HepG2 (cell line): Measurements from ENCODE around the gene LAMTOR2. TPM values are rescaled to one million over a fixed set of nuclear protein-coding genes. Genes with fewer than 3 reads are reported as not detected.

Experiments
- ATAC-seq: fragments of 200-7000 bp; cut with Tn5 transposase; 3 replicates; pipeline ENCODE4 v1.9.1; 2020; ENCODE audit warnings: mild to moderate bottlenecking, moderate library complexity
- BruUV-seq: library from RNA; stranded (reverse); fragments of 400-500 nt; replicated peaks from 2 replicates; lab custom pipeline; 2021; lab: Mats Ljungman, UMichigan
- CTCF ChIA-PET: fragments of 300-600 bp; formaldehyde crosslinking; extraction: SDS; loops from one replicate; lab custom pipeline; 2021; ENCODE audit warnings: low total read pairs, inconsistent platforms, low intra/inter-chr PET ratio; lab: Yijun Ruan, JAX
- POLR2A ChIA-PET: fragments of 350-600 bp; sonication (Branson Sonifier 250); formaldehyde crosslinking; loops from one replicate; lab custom pipeline; 2020; ENCODE audit warnings: antibody characterized with exemption, inconsistent platforms; lab: Yijun Ruan, JAX
- DNase-seq: peaks from one replicate; pipeline ENCODE4 v3.0.0-alpha.2; 2015; ENCODE audit warnings: low spot score
- FAIRE-seq: peaks from 3 replicates; lab custom pipeline; 2011; peaks lifted over from hg19 to GRCh38; lab: Jason Lieb, UNC
- H2AFZ ChIP-seq: one replicate; pipeline ENCODE4 v1.6.1; 2011; ENCODE audit warnings: low read length, inconsistent platforms
- H3K27ac ChIP-seq: fragments of 300-600 bp; 3 replicates; pipeline ENCODE4 v1.8.0; 2011; ENCODE audit warnings: mixed run types, mild to moderate bottlenecking, mixed read lengths, low read length, inconsistent platforms; ENCODE audit not compliant: insufficient read depth; ENCODE audit errors: extremely low read length
- H3K27me3 ChIP-seq, 2 experiments: fragments of 200-600 bp in 1 of 2; 2 replicates in 1 of 2; 3 replicates in 1 of 2; pipeline versions ENCODE4 v1.6.0 to v1.8.0; 2011; ENCODE audit warnings: low read length in 2 of 2, mild to moderate bottlenecking in 2 of 2, moderate library complexity in 2 of 2, inconsistent platforms in 1 of 2; ENCODE audit not compliant: insufficient read depth in 2 of 2, control insufficient read depth in 1 of 2
- H3K36me3 ChIP-seq, 2 experiments: fragments of 200-600 bp in 1 of 2; replicated peaks in 1 of 2; 2 replicates in 1 of 2; 3 replicates in 1 of 2; pipeline versions ENCODE4 v1.5.1 to v1.8.0; 2011; ENCODE audit warnings: low read length in 2 of 2, inconsistent platforms in 1 of 2; ENCODE audit not compliant: insufficient read depth in 2 of 2, control insufficient read depth in 1 of 2
- H3K4me1 ChIP-seq: 2 replicates; pipeline ENCODE4 v1.5.1; 2012; ENCODE audit warnings: low read length, inconsistent platforms; ENCODE audit not compliant: insufficient read depth
- H3K4me2 ChIP-seq: 2 replicates; pipeline ENCODE4 v1.6.0; 2011; ENCODE audit warnings: low read depth, low read length, inconsistent platforms
- H3K4me3 ChIP-seq, 3 experiments: fragments of 200-600 bp in 1 of 3; sonication (generic), shearing (Covaris generic) in 1 of 3; replicated peaks in 1 of 3; 2 replicates each; pipeline ENCODE4 v1.5.1; 2011 to 2016; ENCODE audit warnings: low read length in 3 of 3, inconsistent platforms in 2 of 3, low read depth in 2 of 3, mild to moderate bottlenecking in 2 of 3, control low read depth in 1 of 3, mixed read lengths in 1 of 3; ENCODE audit not compliant: insufficient read depth in 1 of 3
- H3K79me2 ChIP-seq: one replicate; pipeline ENCODE4 v1.6.1; 2011; ENCODE audit warnings: low read length, inconsistent platforms; ENCODE audit not compliant: insufficient read depth
- H3K9ac ChIP-seq: 2 replicates; pipeline ENCODE4 v1.6.0; 2011; ENCODE audit warnings: mild to moderate bottlenecking, low read depth, low read length, inconsistent platforms; ENCODE audit not compliant: insufficient read depth
- H3K9me3 ChIP-seq: 2 replicates; pipeline ENCODE4 v1.5.1; 2012; ENCODE audit warnings: mild to moderate bottlenecking, low read length
- H4K20me1 ChIP-seq: 2 replicates; pipeline ENCODE4 v1.6.0; 2011; ENCODE audit warnings: inconsistent platforms, mild to moderate bottlenecking, low read length, moderate library complexity; ENCODE audit not compliant: insufficient read depth
- FOXC1 ChIP-seq: sonication (generic); formaldehyde crosslinking; IDR thresholded peaks from 2 replicates; pipeline ENCODE4 v1.8.0; 2022; ENCODE audit warnings: mild to moderate bottlenecking, missing genetic modification reagents, borderline replicate concordance
- MYPOP ChIP-seq: sonication (generic); formaldehyde crosslinking; IDR thresholded peaks from 2 replicates; pipeline ENCODE4 v1.8.1; 2023; ENCODE audit warnings: mild to moderate bottlenecking, moderate library complexity, missing genetic modification reagents
- RBM22 ChIP-seq: fragments of 200-400 bp; formaldehyde crosslinking; optimal IDR thresholded peaks from 2 replicates; pipeline ENCODE3; 2017; ENCODE audit warnings: mild to moderate bottlenecking, low read length, moderate library complexity
- TRIM22 ChIP-seq: fragments of 450-650 bp; IDR thresholded peaks from 2 replicates; pipeline ENCODE4 v1.6.1; 2017
- ZBTB4 ChIP-seq: sonication (generic); formaldehyde crosslinking; IDR thresholded peaks from 2 replicates; pipeline ENCODE4 v1.4.0; 2020; ENCODE audit warnings: missing genetic modification reagents, mild to moderate bottlenecking, borderline replicate concordance
- ZNF331 ChIP-seq: sonication (generic); formaldehyde crosslinking; IDR thresholded peaks from 2 replicates; pipeline ENCODE4 v1.4.0; 2020; ENCODE audit warnings: missing genetic modification reagents
- ZNF350 ChIP-seq: sonication (generic); formaldehyde crosslinking; IDR thresholded peaks from 2 replicates; pipeline ENCODE4 v1.4.0; 2020; ENCODE audit warnings: mild to moderate bottlenecking, low read depth, missing genetic modification reagents, borderline replicate concordance
- ZNF556 ChIP-seq: sonication (generic); formaldehyde crosslinking; IDR thresholded peaks from 2 replicates; pipeline ENCODE4 v1.4.0; 2020; ENCODE audit warnings: mild to moderate bottlenecking, missing genetic modification reagents, borderline replicate concordance
- WGBS: methylation state at CpG from one replicate; pipeline ENCODE4 v1.1.6; 2017; ENCODE audit warnings: low lambda C conversion rate; 5-methylcytosine and 5-hydroxymethylcytosine counted together
- in situ Hi-C: cut with HindIII; loops from 2 replicates; pipeline ENCODE4 v1.10.0; 2017; ENCODE audit warnings: low pct_unique_long_range_greater_than_20kb; ENCODE audit not compliant: extremely low pct_ligation_motif_present
- intact Hi-C: fragments of 100-400 bp; cut with micrococcal nuclease; formaldehyde crosslinking; loops from one replicate; pipeline ENCODE4 v1.10.0; 2022; ENCODE audit not compliant: unreplicated experiment
- polyA plus RNA-seq, 8 experiments: library from polyadenylated mRNA; depleted of rRNA in 3 of 8; stranded (reverse) in 7 of 8; unstranded in 1 of 8; fragments of >200 nt; fragmentation: Illumina TruSeq in 4 of 8; extraction: Trizol in 4 of 8; gene quantifications; 2 replicates each; pipeline versions ENCODE4 v1.2.1 to v1.2.3, GENCODE V29; 2011 to 2016; ENCODE audit warnings: low read depth in 4 of 8, missing spikeins in 1 of 8, mixed read lengths in 1 of 8; ENCODE audit not compliant: insufficient read depth in 1 of 8
- total RNA-seq, 5 experiments: library from RNA; depleted of rRNA; stranded (reverse); fragments of >200 nt; fragmentation: Illumina TruSeq; extraction: Trizol; gene quantifications; 2 replicates each; pipeline ENCODE4 v1.2.3, GENCODE V29; 2016; ENCODE audit warnings: low read depth in 1 of 5

Gene LAMTOR2
- total and polyA plus RNA-seq, 2 of the 13 experiments (the other 11 are each of a cell fraction or from before 2014, with no cell fraction given) = 36.5 to 66.4 TPM

DNA sequence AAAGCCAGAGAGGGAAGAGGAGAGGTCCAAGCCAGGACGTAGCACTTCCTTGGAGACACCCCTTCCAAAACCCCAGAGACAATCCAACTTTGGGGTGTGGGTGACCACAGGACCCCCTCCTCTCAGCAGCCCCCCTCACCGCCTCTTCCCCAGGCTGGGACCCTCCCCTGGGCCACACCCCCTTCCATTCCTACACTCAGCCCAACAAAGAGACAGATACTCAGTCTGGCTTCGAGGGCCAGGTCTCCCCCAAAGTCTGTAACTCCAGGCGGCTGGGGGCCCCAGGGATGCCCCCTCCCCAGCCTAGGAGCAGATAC is 26.2 kb downstream of the LAMTOR2 start:
- intact Hi-C loops = loop anchor here (5.0 kb wide), 1 partner anchor 954 kb away; the partner anchor contains the start of gene EFNA1
- peak overlapping the region; percentile 45 to 94 (median 88) for H3K4me3 ChIP-seq
- no peak for DNase-seq
- no peak for ATAC-seq
- BruUV-seq = no TSS peak
- peaks cover 4 to 13% of the 10 kb centered on the region in 2 experiments; a peak in 4 of 5 replicates for H3K36me3 ChIP-seq
- H3K9ac ChIP-seq = peak overlapping the region; percentile 75
- no peak overlapping the region for H2AFZ ChIP-seq
- H3K9me3 ChIP-seq = no peaks in the 10 kb centered on the region
- peak overlapping the region; percentile 97 for H3K4me2 ChIP-seq
- H4K20me1 ChIP-seq = peaks cover 2% of the 10 kb centered on the region; the same call in 1 of the 2 replicates
- WGBS = 29% methylated on average over 2 of the region's 4 CpGs
- H3K79me2 ChIP-seq = peaks cover 23% of the 10 kb centered on the region
- H3K27me3 ChIP-seq = no peaks in the 10 kb centered on the region; a peak in 1 of 5 replicates
- in situ Hi-C loops = no loop called here
- POLR2A ChIA-PET = no interaction called here
- no peak for FAIRE-seq
- peaks cover 58% of the 10 kb centered on the region for H3K4me1 ChIP-seq
- H3K27ac ChIP-seq = peak overlapping the region; percentile 43
- TF ChIP-seq ZNF331 (CRISPR knock-in tag) = no peak
- TF ChIP-seq TRIM22 = no peak
- 0 out of 2 replicates have a peak, but pooled peaks have one; percentile 7 for TF ChIP-seq FOXC1 (CRISPR knock-in tag)
- TF ChIP-seq MYPOP (CRISPR knock-in tag) = no peak
- TF ChIP-seq ZNF556 = no peak
- 0 out of 2 replicates have a peak, but pooled peaks have one; percentile 33 for TF ChIP-seq ZNF350 (CRISPR knock-in tag)
- 0 out of 2 replicates have a peak, but pooled peaks have one; percentile 24 for TF ChIP-seq ZBTB4 (CRISPR knock-in tag)
- TF ChIP-seq RBM22 = no peak
- CTCF ChIA-PET = no interaction called here
